GM12864 (cell line): Measurements from ENCODE around the gene BCL11A.

Experiments
- DNase-seq: peaks from one replicate; pipeline ENCODE4 v3.0.0-alpha.2; 2011; ENCODE audit warnings: low read depth
- H3K4me3 ChIP-seq: 2 replicates; pipeline ENCODE4 v1.5.1; 2011; ENCODE audit warnings: mild to moderate bottlenecking, low read depth, low read length, control low read depth
- CTCF ChIP-seq: IDR thresholded peaks from 2 replicates; pipeline ENCODE4 v1.5.1; 2011; ENCODE audit warnings: low read depth, mild to moderate bottlenecking, moderate library complexity, low read length, control low read depth, inconsistent platforms; ENCODE audit errors: missing control alignments

The BCL11A gene

GRCh38 chr2:60469536-60470317 is 83.7 kb downstream of the BCL11A start:
- H3K4me3 ChIP-seq, result no peak overlapping the region
- DNase-seq, result no peak
- no peak for TF ChIP-seq CTCF

- no peak for DNase-seq
- no peak for TF ChIP-seq CTCF
- no peak overlapping the region for H3K4me3 ChIP-seq
Observed at GRCh38 chr2:60468382-60469085, 84.9 kb downstream of the BCL11A start.

GRCh38 chr2:60466161-60466702 is 87.2 kb downstream of the BCL11A start:
- no peak overlapping the region for H3K4me3 ChIP-seq
- no peak for TF ChIP-seq CTCF
- DNase-seq, result no peak

GRCh38 chr2:60465736-60466135 is 87.7 kb downstream of the BCL11A start:
- no peak overlapping the region for H3K4me3 ChIP-seq
- no peak for DNase-seq
- no peak for TF ChIP-seq CTCF

GRCh38 chr2:60463249-60463648 is 90.2 kb downstream of the BCL11A start:
- no peak for TF ChIP-seq CTCF
- no peak for DNase-seq
- no peak overlapping the region for H3K4me3 ChIP-seq

- H3K4me3 ChIP-seq, result no peak overlapping the region
- TF ChIP-seq CTCF, result no peak
- DNase-seq, result no peak
Observed at GRCh38 chr2:60461421-60462108, 91.9 kb downstream of the BCL11A start.
